A549 (cell line): ENCODE measurements around the gene HMGN1. TPM values are rescaled to one million over a fixed set of nuclear protein-coding genes. Genes with fewer than 3 reads are reported as not detected.

ENCODE experiments used
- ATAC-seq, 2 experiments: fragments of 200-7000 bp in 1 of 2; fragments of >200 bp in 1 of 2; cut with Nextera tagmentation in 1 of 2; cut with Tn5 transposase in 1 of 2; 3 replicates each; pipeline versions ENCODE4 v1.8.0 to v1.9.1; 2018 to 2020; ENCODE audit warnings: mild to moderate bottlenecking in 1 of 2, moderate library complexity in 1 of 2
- CTCF ChIA-PET: fragments of 300-600 bp; sonication (Branson Sonifier 250); formaldehyde crosslinking; extraction: SDS; loops from one replicate; lab custom pipeline; 2021; ENCODE audit warnings: antibody characterized with exemption, inconsistent platforms; lab: Yijun Ruan, JAX
- POLR2A ChIA-PET: fragments of 350-600 bp; formaldehyde crosslinking; extraction: SDS; loops from one replicate; lab custom pipeline; 2021; ENCODE audit warnings: antibody characterized with exemption, inconsistent platforms; lab: Yijun Ruan, JAX
- DNase-seq, 2 experiments: peaks; one replicate each; pipeline versions ENCODE4 v3.0.0 to v3.0.0-alpha.2; 2011 to 2016; ENCODE audit warnings: low read depth in 1 of 2, low spot score in 1 of 2
- FAIRE-seq: peaks from 2 replicates; lab custom pipeline; 2011; peaks lifted over from hg19 to GRCh38; lab: Jason Lieb, UNC
- H3K27ac ChIP-seq, 2 experiments: fragments of >200 bp; sonication (Bioruptor Twin); formaldehyde crosslinking; 3 replicates each; pipeline ENCODE4 v1.5.1; 2016 to 2017
- H3K4me1 ChIP-seq: fragments of >200 bp; sonication (Bioruptor Twin); formaldehyde crosslinking; 3 replicates; pipeline ENCODE4 v1.6.1; 2016
- H3K4me2 ChIP-seq: fragments of >200 bp; sonication (Bioruptor Twin); formaldehyde crosslinking; 3 replicates; pipeline ENCODE4 v1.6.1; 2016
- H3K4me3 ChIP-seq: fragments of >200 bp; sonication (Bioruptor Twin); formaldehyde crosslinking; 3 replicates; pipeline ENCODE4 v1.5.1; 2016
- H3K9me3 ChIP-seq: fragments of >200 bp; sonication (Bioruptor Twin); formaldehyde crosslinking; 3 replicates; pipeline ENCODE4 v1.6.1; 2016
- BHLHE40 ChIP-seq: IDR thresholded peaks from 2 replicates; pipeline ENCODE4 v1.6.1; 2012; ENCODE audit warnings: low read depth, low read length, inconsistent platforms
- CBX2 ChIP-seq: fragments of 200-600 bp; sonication (generic); IDR thresholded peaks from 2 replicates; pipeline ENCODE4 v1.6.1; 2016; ENCODE audit warnings: low read depth, mild to moderate bottlenecking, borderline replicate concordance
- CBX8 ChIP-seq: fragments of 200-600 bp; sonication (generic); IDR thresholded peaks from 2 replicates; pipeline ENCODE4 v1.6.1; 2016
- CHD2 ChIP-seq: fragments of 150-350 bp; IDR thresholded peaks from 2 replicates; pipeline ENCODE4 v1.6.1; 2014; ENCODE audit warnings: low read length; ENCODE audit not compliant: partially characterized antibody
- E2F6 ChIP-seq: IDR thresholded peaks from 2 replicates; pipeline ENCODE4 v1.6.1; 2012; ENCODE audit warnings: low read depth, borderline replicate concordance
- EHF ChIP-seq: fragments of 250-450 bp; sonication (Bioruptor Pico); IDR thresholded peaks from 2 replicates; pipeline ENCODE4 v1.5.0; 2020; ENCODE audit warnings: mild to moderate bottlenecking
- ELK1 ChIP-seq: fragments of 150-350 bp; IDR thresholded peaks from 2 replicates; pipeline ENCODE4 v1.6.1; 2014; ENCODE audit warnings: low read depth, mild to moderate bottlenecking, low read length
- HDAC2 ChIP-seq: fragments of 200-600 bp; sonication (generic); IDR thresholded peaks from 2 replicates; pipeline ENCODE4 v1.6.1; 2016
- HEYL ChIP-seq: fragments of 250-450 bp; sonication (Bioruptor Pico); IDR thresholded peaks from 2 replicates; pipeline ENCODE4 v1.8.0; 2021; ENCODE audit warnings: mild to moderate bottlenecking, moderate library complexity
- HOXA7 ChIP-seq: fragments of 250-450 bp; sonication (Bioruptor Pico); IDR thresholded peaks from 2 replicates; pipeline ENCODE4 v1.5.0; 2020; ENCODE audit warnings: mild to moderate bottlenecking, moderate library complexity
- HOXB13 ChIP-seq: fragments of 250-450 bp; sonication (Bioruptor Pico); IDR thresholded peaks from 2 replicates; pipeline ENCODE4 v1.5.0; 2020; ENCODE audit warnings: low read depth, mild to moderate bottlenecking, moderate library complexity
- MAX ChIP-seq: IDR thresholded peaks from 2 replicates; pipeline ENCODE4 v1.6.1; 2012
- MAZ ChIP-seq: fragments of 150-350 bp; IDR thresholded peaks from 2 replicates; pipeline ENCODE4 v1.6.1; 2014; ENCODE audit warnings: antibody characterized with exemption, low read depth, low read length, borderline replicate concordance
- MYC ChIP-seq: IDR thresholded peaks from 2 replicates; pipeline ENCODE4 v1.6.1; 2012; ENCODE audit warnings: mild to moderate bottlenecking, inconsistent platforms, low read length, improper control_type of control experiment, borderline replicate concordance
- NR3C1 ChIP-seq: fragments of >200 bp; sonication (Bioruptor Twin); formaldehyde crosslinking; IDR thresholded peaks from 3 replicates; pipeline ENCODE4 v1.6.1; 2017
- PHF8 ChIP-seq: fragments of 200-600 bp; sonication (generic); IDR thresholded peaks from 2 replicates; pipeline ENCODE4 v1.6.1; 2016; ENCODE audit warnings: low read depth, mild to moderate bottlenecking, antibody characterized with exemption, moderate library complexity, borderline replicate concordance
- RNF2 ChIP-seq: fragments of 200-600 bp; sonication (generic); IDR thresholded peaks from 2 replicates; pipeline ENCODE4 v1.6.1; 2016; ENCODE audit warnings: low read depth, mild to moderate bottlenecking, antibody characterized with exemption, moderate library complexity, borderline replicate concordance
- TP53 ChIP-seq: fragments of 250-450 bp; sonication (Bioruptor Pico); IDR thresholded peaks from 2 replicates; pipeline ENCODE4 v1.5.0; 2021; ENCODE audit warnings: mild to moderate bottlenecking, moderate library complexity
- ZFP36 ChIP-seq: fragments of 450-650 bp; IDR thresholded peaks from 2 replicates; pipeline ENCODE4 v1.6.1; 2014; ENCODE audit warnings: borderline replicate concordance; ENCODE audit not compliant: partially characterized antibody
- ZSCAN20 ChIP-seq: fragments of 250-450 bp; sonication (Bioruptor Pico); IDR thresholded peaks from 2 replicates; pipeline ENCODE4 v1.8.0; 2022; ENCODE audit warnings: mild to moderate bottlenecking, moderate library complexity
- WGBS: methylation state at CpG from one replicate; pipeline ENCODE4 v1.1.6; 2017; ENCODE audit errors: missing lambda C conversion rate; 5-methylcytosine and 5-hydroxymethylcytosine counted together
- polyA plus RNA-seq, 4 experiments: library from polyadenylated mRNA; depleted of rRNA in 3 of 4; stranded (reverse); fragments of >200 nt; fragmentation: RNase III in 1 of 4; extraction: RNeasy Plus Mini Kit Qiagen cat#74134 plus additional on column Dnase treatment in 1 of 4; gene quantifications; 2 replicates in 3 of 4; 3 replicates in 1 of 4; pipeline ENCODE4 v1.2.3, GENCODE V29; 2011 to 2017

HMGN1 gene
- polyA plus RNA-seq, 2 of the 4 experiments (the other 2 are of a cell fraction): 222 to 269 TPM

GRCh38 chr21:39311164-39311563 is 37.7 kb downstream of the HMGN1 start (continued):
- no peak for TF ChIP-seq ZSCAN20 (CRISPR knock-in tag)
- no peak for TF ChIP-seq HOXA7 (CRISPR knock-in tag)
- no peak for TF ChIP-seq CHD2
- TF ChIP-seq NR3C1: no peak
- no peak for TF ChIP-seq ELK1

- no peak overlapping the region for H3K4me2 ChIP-seq
- POLR2A ChIA-PET: no interaction called here
- WGBS: 97% methylated on average over 1 of the region's 1 CpG
- H3K9me3 ChIP-seq: no peaks in the 10 kb centered on the region
- no peak for DNase-seq
- TF ChIP-seq HDAC2 (no peak), HEYL (no peak), EHF (no peak), HOXB13 (CRISPR knock-in tag) (no peak), ZFP36 (no peak), RNF2 (no peak), MAX (no peak), CBX8 (no peak), MYC (no peak)
- H3K4me1 ChIP-seq: peaks cover 6% of the 10 kb centered on the region; the same call in 2 of the 3 replicates
- no peak overlapping the region for H3K27ac ChIP-seq
- ATAC-seq: no peak
- CTCF ChIA-PET: no interaction called here
- no peak overlapping the region for H3K4me3 ChIP-seq
- no peak for FAIRE-seq
Observed at GRCh38 chr21:39307466-39307865, 41.4 kb downstream of the HMGN1 start.

DNA sequence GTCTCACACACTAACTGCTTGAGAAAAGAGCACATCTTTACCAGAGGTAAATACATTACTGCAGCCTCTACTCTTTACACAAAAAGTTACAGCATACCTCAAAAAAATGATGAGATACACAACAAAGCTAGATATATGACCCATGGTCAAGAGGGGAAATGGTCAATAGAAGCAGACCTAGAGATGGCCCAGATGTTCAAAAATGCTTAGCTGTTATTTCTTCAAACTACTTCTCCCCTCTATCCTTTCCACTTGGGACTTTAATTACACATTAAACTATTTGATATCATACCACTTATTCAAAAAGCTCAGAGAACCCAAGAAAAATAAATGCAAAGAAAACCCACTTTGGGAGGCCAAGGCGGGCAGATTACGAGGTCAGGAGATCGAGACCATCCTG is 48.3 kb downstream of the HMGN1 start:
- Histone ChIP-seq H3K4me1 (no peaks in the 10 kb centered on the region), H3K4me2 (no peak overlapping the region), H3K4me3 (no peak overlapping the region)
- CTCF ChIA-PET: interaction anchor here (0.6 kb wide), 1 partner anchor 1733 kb away, joined by 3 read pairs; no protein-coding TSS in a partner anchor
- TF ChIP-seq EHF (no peak), TP53 (no peak), BHLHE40 (no peak), ZFP36 (no peak), CBX2 (no peak), NR3C1 (no peak), ELK1 (no peak), ZSCAN20 (CRISPR knock-in tag) (no peak), MAZ (no peak), MAX (no peak), PHF8 (no peak), E2F6 (no peak)
- TF ChIP-seq, all 56 proteins: peak for 0
- POLR2A ChIA-PET: no interaction called here
- 94% methylated on average over 3 of the region's 3 CpGs for WGBS
- Histone ChIP-seq H3K27ac (no peak overlapping the region), H3K9me3 (0 out of 3 replicates have a peak, but pooled peaks cover 10% of the 10 kb centered on the region)
- ATAC-seq (no peak), FAIRE-seq (no peak), DNase-seq (no peak)
